HepG2 (cell line): ENCODE data around the gene SPPL3. TPM values are rescaled to one million over a fixed set of nuclear protein-coding genes. Genes with fewer than 3 reads are reported as not detected.

Source experiments
- ARNT2 ChIP-seq: sonication (generic); formaldehyde crosslinking; IDR thresholded peaks from 2 replicates; pipeline ENCODE4 v1.8.0; 2022; ENCODE audit warnings: mild to moderate bottlenecking, low read depth, missing genetic modification reagents, moderate library complexity
- BATF2 ChIP-seq: sonication (generic); formaldehyde crosslinking; IDR thresholded peaks from 2 replicates; pipeline ENCODE4 v1.8.0; 2022; ENCODE audit warnings: mild to moderate bottlenecking, missing genetic modification reagents, moderate library complexity
- CEBPZ ChIP-seq: IDR thresholded peaks from 2 replicates; pipeline ENCODE4 v1.6.1; 2012; ENCODE audit warnings: low read length, improper control_type of control experiment
- GATA4 ChIP-seq: sonication (generic); IDR thresholded peaks from 2 replicates; pipeline ENCODE4 v1.6.1; 2016; ENCODE audit warnings: antibody characterized with exemption, low read depth, borderline replicate concordance
- HINFP ChIP-seq: sonication (generic); formaldehyde crosslinking; IDR thresholded peaks from 2 replicates; pipeline ENCODE4 v1.4.0; 2020; ENCODE audit warnings: low read depth, mild to moderate bottlenecking, missing genetic modification reagents
- HOXA5 ChIP-seq: sonication (generic); formaldehyde crosslinking; IDR thresholded peaks from 2 replicates; pipeline ENCODE4 v1.4.0; 2020; ENCODE audit warnings: missing genetic modification reagents
- KAT8 ChIP-seq: IDR thresholded peaks from 2 replicates; pipeline ENCODE4 v1.6.1; 2016; ENCODE audit warnings: missing genetic modification reagents, missing compliant biosample characterization
- KLF12 ChIP-seq: sonication (generic); formaldehyde crosslinking; IDR thresholded peaks from 2 replicates; pipeline ENCODE4 v1.4.0; 2020; ENCODE audit warnings: missing genetic modification reagents, borderline replicate concordance
- NCOA5 ChIP-seq: sonication (generic); formaldehyde crosslinking; IDR thresholded peaks from 2 replicates; pipeline ENCODE4 v1.4.0; 2020; ENCODE audit warnings: missing genetic modification reagents
- PREB ChIP-seq: sonication (generic); formaldehyde crosslinking; IDR thresholded peaks from 2 replicates; pipeline ENCODE4 v1.4.0; 2020; ENCODE audit warnings: missing genetic modification reagents
- SOX13 ChIP-seq, 3 experiments: fragments of 450-650 bp in 1 of 3; sonication (generic) in 1 of 3; formaldehyde crosslinking in 1 of 3; IDR thresholded peaks in 2 of 3; conservative IDR thresholded peaks in 1 of 3; 2 replicates each; pipeline versions ENCODE4 v1.5.0 to v1.6.1; 2016 to 2020; ENCODE audit warnings: antibody characterized with exemption in 1 of 3, mild to moderate bottlenecking in 1 of 3, missing compliant biosample characterization in 1 of 3, missing genetic modification reagents in 1 of 3, moderate library complexity in 1 of 3
- SP5 ChIP-seq: IDR thresholded peaks from 2 replicates; pipeline ENCODE4 v1.6.1; 2016; ENCODE audit warnings: low read depth, borderline replicate concordance
- TRIM24 ChIP-seq: sonication (generic); formaldehyde crosslinking; IDR thresholded peaks from 2 replicates; pipeline ENCODE4 v1.8.0; 2022; ENCODE audit warnings: mild to moderate bottlenecking, missing genetic modification reagents
- ZNF264 ChIP-seq: sonication (generic); formaldehyde crosslinking; IDR thresholded peaks from 2 replicates; pipeline ENCODE4 v1.4.0; 2020; ENCODE audit warnings: missing genetic modification reagents
- ZNF317 ChIP-seq: sonication (generic); formaldehyde crosslinking; IDR thresholded peaks from 2 replicates; pipeline ENCODE4 v1.5.0; 2020; ENCODE audit warnings: mild to moderate bottlenecking, missing genetic modification reagents
- ZNF34 ChIP-seq: sonication (generic); formaldehyde crosslinking; IDR thresholded peaks from 2 replicates; pipeline ENCODE4 v1.4.0; 2020; ENCODE audit warnings: mild to moderate bottlenecking, missing genetic modification reagents, borderline replicate concordance
- ZNF441 ChIP-seq: sonication (generic); formaldehyde crosslinking; IDR thresholded peaks from 2 replicates; pipeline ENCODE4 v1.7.0; 2021; ENCODE audit warnings: missing genetic modification reagents, borderline replicate concordance
- ZNF512 ChIP-seq: sonication (generic); formaldehyde crosslinking; IDR thresholded peaks from 2 replicates; pipeline ENCODE4 v1.4.0; 2020; ENCODE audit warnings: mild to moderate bottlenecking, missing genetic modification reagents
- ZNF616 ChIP-seq: sonication (generic); formaldehyde crosslinking; IDR thresholded peaks from 2 replicates; pipeline ENCODE4 v1.5.0; 2020; ENCODE audit warnings: low read depth, mild to moderate bottlenecking, missing genetic modification reagents
- ZNF766 ChIP-seq: sonication (generic); formaldehyde crosslinking; IDR thresholded peaks from 2 replicates; pipeline ENCODE4 v1.5.0; 2020; ENCODE audit warnings: missing genetic modification reagents, borderline replicate concordance
- ZNF768 ChIP-seq: sonication (generic); formaldehyde crosslinking; IDR thresholded peaks from 2 replicates; pipeline ENCODE4 v1.4.0; 2020; ENCODE audit warnings: missing genetic modification reagents
- polyA plus RNA-seq, 8 experiments: library from polyadenylated mRNA; depleted of rRNA in 3 of 8; stranded (reverse) in 7 of 8; unstranded in 1 of 8; fragments of >200 nt; fragmentation: Illumina TruSeq in 4 of 8; extraction: Trizol in 4 of 8; gene quantifications; 2 replicates each; pipeline versions ENCODE4 v1.2.1 to v1.2.3, GENCODE V29; 2011 to 2016; ENCODE audit warnings: low read depth in 4 of 8, missing spikeins in 1 of 8, mixed read lengths in 1 of 8; ENCODE audit not compliant: insufficient read depth in 1 of 8
- total RNA-seq, 5 experiments: library from RNA; depleted of rRNA; stranded (reverse); fragments of >200 nt; fragmentation: Illumina TruSeq; extraction: Trizol; gene quantifications; 2 replicates each; pipeline ENCODE4 v1.2.3, GENCODE V29; 2016; ENCODE audit warnings: low read depth in 1 of 5

SPPL3 gene
- total and polyA plus RNA-seq, 2 of the 13 experiments (the other 11 are each of a cell fraction or from before 2014, with no cell fraction given): 8.9 to 9.1 TPM

- TF ChIP-seq TRIM24 (CRISPR knock-in tag): no peak
- TF ChIP-seq ZNF512 (CRISPR knock-in tag): no peak
- no peak for TF ChIP-seq PREB
- TF ChIP-seq ZNF317 (CRISPR knock-in tag): no peak
- no peak for TF ChIP-seq ZNF616 (CRISPR knock-in tag)
- 0 out of 2 replicates have a peak, but pooled peaks have one; percentile 27 for TF ChIP-seq ZNF768
- TF ChIP-seq ZNF264: no peak
- TF ChIP-seq ZNF766 (CRISPR knock-in tag): no peak; the same call in 1 of the 2 replicates
- no peak for TF ChIP-seq GATA4
- no peak; the same call in 1 of the 2 replicates for TF ChIP-seq ARNT2
- no peak for TF ChIP-seq KLF12 (CRISPR knock-in tag)
- no peak for TF ChIP-seq ZNF34 (CRISPR knock-in tag)
- TF ChIP-seq CEBPZ: no peak
- no peak for TF ChIP-seq NCOA5 (CRISPR knock-in tag)
- TF ChIP-seq BATF2 (CRISPR knock-in tag): no peak
- TF ChIP-seq KAT8 (CRISPR knock-in tag): no peak
- TF ChIP-seq SOX13 (IDR thresholded peaks at IDR 0.05): no peak
- TF ChIP-seq SOX13 (CRISPR knock-in tag; conservative IDR thresholded peaks at IDR 0.05 in 1 of 2, IDR thresholded peaks at IDR 0.05 in 1 of 2): no peak
- peak; percentile 71 for TF ChIP-seq SP5 (CRISPR knock-in tag)
- no peak for TF ChIP-seq HINFP (CRISPR knock-in tag)
- no peak for TF ChIP-seq HOXA5
- no peak for TF ChIP-seq ZNF441 (CRISPR knock-in tag)
Measured at GRCh38 chr12:120903412-120904196, 554 bp downstream of the SPPL3 start (continued).
